ENCODE measurements around the gene FAM171A1. TPM values are rescaled to one million over a fixed set of nuclear protein-coding genes. Genes with fewer than 3 reads are reported as not detected.
"Not testable (repeated sequence)": the region's sequence is repeated elsewhere in the genome, so short reads cannot be mapped to it uniquely, and the experiment has no call there.

The FAM171A1 gene
- total RNA-seq, 2 donors from 2014 or later: 0.24 to 0.47 TPM

DNA sequence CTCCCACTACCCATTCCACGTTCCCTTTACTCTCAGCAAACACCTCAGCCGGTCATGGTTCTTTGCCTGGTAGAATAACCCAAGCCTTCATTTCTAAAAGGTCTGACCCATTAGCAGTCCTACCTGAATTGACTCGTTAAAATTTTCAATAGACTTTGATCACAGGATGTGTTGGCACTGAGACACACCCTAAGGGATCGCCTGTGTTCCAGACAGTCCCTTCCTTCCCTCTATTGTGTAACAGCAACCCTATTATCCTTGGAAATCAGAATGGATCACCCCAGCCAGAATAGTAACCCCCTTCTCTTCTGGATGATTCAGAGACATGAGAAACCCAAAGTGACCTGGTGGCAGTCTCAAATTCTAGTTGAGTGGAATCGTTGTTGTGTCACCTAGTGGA lies 20.4 kb upstream of the FAM171A1 start:
- Mint-ChIP-seq H3K27ac (no peak overlapping the region), H3K4me3 (no peak overlapping the region), H3K4me1 (ENCODE audit: low read depth in 2 of 2) (no peaks in the 10 kb centered on the region), H3K9me3 (no peaks in the 10 kb centered on the region), H3K36me3 (no peaks in the 10 kb centered on the region), H3K27me3 (peaks cover 2 to 19% of the 10 kb centered on the region in 2 donors)
- ATAC-seq (no peak), DNase-seq (ENCODE audit: low spot score) (no peak)

DNA sequence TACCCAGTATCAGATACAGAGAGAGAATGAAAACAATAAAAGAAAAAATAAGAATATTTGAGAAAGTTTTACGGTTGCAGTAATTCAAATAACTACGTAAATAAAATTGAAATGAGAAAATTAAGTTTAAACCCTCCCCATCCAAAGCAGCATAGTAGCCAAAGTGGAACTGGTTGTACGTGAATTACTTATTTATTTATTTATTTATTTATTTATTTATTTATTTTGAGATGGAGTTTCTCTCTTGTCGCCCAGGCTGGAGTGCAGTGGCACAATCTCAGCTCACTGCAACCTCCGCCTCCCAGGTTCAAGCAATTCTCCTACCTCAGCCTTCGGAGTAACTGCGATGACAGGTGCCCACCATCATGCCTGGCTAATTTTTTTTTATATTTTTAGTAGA lies 17.1 kb upstream of the FAM171A1 start:
- not testable (repeated sequence) for H3K36me3 Mint-ChIP-seq; DNase-seq (ENCODE audit: low spot score)
- peaks cover 14 to 36% of the 10 kb centered on the region in 2 donors for H3K27me3 Mint-ChIP-seq

DNA sequence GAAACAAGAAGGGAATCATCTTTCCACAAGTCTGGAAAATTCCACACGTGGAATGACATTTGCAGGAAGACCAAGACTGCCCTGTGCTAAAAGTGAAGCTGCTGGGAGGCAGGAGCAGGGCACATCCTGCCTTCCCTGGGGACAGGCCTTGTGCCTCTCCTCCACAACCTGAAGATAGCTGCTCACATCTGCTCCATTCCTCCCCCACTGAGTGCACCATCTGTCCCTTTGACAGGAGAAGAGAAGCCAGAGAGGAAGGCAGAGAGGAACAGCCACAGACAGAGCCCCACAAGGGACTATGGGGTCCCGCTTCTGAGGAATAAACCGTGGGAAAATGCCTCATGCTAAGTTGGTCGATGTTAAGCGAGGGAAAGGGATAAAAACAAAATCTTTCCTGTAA lies 15.9 kb upstream of the FAM171A1 start:
- Mint-ChIP-seq H3K4me1 (ENCODE audit: low read depth in 2 of 2) (no peaks in the 10 kb centered on the region), H3K27me3 (peaks cover 17 to 43% of the 10 kb centered on the region in 2 donors), H3K36me3 (no peaks in the 10 kb centered on the region), H3K27ac (no peak overlapping the region), H3K4me3 (no peak overlapping the region), H3K9me3 (no peaks in the 10 kb centered on the region)
- no peak for DNase-seq (ENCODE audit: low spot score)
- ATAC-seq: peak in 1 of 2 donors; percentile 29

More for the DNA sequence above, 17.1 kb upstream of the FAM171A1 start:
- not testable (repeated sequence) for H3K4me1 Mint-ChIP-seq (ENCODE audit: low read depth in 2 of 2); H3K4me3 Mint-ChIP-seq; H3K9me3 Mint-ChIP-seq; H3K27ac Mint-ChIP-seq; ATAC-seq

- no peaks in the 10 kb centered on the region for H3K9me3 Mint-ChIP-seq
- no peak for ATAC-seq
These were observed 14.7 kb upstream of the FAM171A1 start for GRCh38 chr10:15385552-15386455.

GRCh38 chr10:15381420-15381819 lies 10.3 kb upstream of the FAM171A1 start:
- Mint-ChIP-seq H3K4me3 (no peak overlapping the region), H3K27me3 (peaks cover 27 to 43% of the 10 kb centered on the region in 2 donors), H3K36me3 (no peaks in the 10 kb centered on the region), H3K9me3 (no peaks in the 10 kb centered on the region), H3K27ac (no peak overlapping the region), H3K4me1 (ENCODE audit: low read depth in 2 of 2) (no peaks in the 10 kb centered on the region)
- ATAC-seq: no peak
- DNase-seq (ENCODE audit: low spot score): no peak

More at GRCh38 chr10:15385552-15386455, 14.7 kb upstream of the FAM171A1 start:
- Mint-ChIP-seq H3K27ac (no peak overlapping the region), H3K4me1 (ENCODE audit: low read depth in 2 of 2) (no peaks in the 10 kb centered on the region), H3K4me3 (no peak overlapping the region), H3K36me3 (no peaks in the 10 kb centered on the region), H3K27me3 (peaks cover 21 to 46% of the 10 kb centered on the region in 2 donors)
- DNase-seq (ENCODE audit: low spot score): no peak

DNA sequence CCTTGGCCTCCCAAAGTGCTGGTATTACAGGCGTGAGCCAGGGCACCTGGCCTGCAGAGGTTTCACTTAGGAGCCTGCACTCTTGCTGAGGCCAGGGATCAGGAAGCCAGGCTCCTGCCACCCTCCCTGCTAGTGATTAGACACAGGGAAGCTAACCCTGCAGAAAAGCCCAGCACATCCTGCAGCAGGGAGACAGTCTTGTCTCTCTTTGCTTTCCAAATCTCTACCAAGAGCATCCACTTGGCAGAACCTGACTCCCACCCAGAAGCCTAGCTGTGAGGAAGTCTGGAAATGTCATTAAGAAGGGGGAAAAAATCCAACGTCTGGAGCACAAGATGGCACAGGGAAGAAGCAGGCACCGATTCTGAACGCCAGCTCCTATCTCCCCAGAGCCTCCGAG lies 8.0 kb upstream of the FAM171A1 start:
- ATAC-seq (no peak), DNase-seq (ENCODE audit: low spot score) (no peak)
- Mint-ChIP-seq H3K27ac (no peak overlapping the region), H3K4me1 (ENCODE audit: low read depth in 2 of 2) (no peaks in the 10 kb centered on the region), H3K9me3 (no peaks in the 10 kb centered on the region), H3K4me3 (no peak overlapping the region), H3K27me3 (peaks cover 15 to 31% of the 10 kb centered on the region in 2 donors), H3K36me3 (no peaks in the 10 kb centered on the region)

DNA sequence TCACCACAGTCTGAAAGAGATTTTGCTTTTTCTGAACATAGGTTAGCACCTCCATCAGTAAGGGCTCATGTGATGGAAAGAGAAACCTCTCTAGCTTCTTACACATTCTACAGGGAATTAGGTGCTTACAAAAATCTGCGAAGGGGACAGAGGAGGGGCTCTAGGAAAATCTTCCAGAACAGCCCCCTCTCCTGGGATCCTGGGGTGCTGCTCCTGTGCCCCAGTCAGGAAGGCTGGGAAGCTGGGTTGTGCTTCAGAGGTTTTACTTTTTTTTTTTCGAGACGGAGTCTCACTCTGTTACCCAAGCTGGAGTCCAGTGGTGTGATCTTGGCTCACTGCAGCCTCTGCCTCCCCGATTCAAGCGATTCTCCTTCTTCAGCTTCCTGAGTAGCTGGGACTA lies 7.5 kb upstream of the FAM171A1 start:
- Mint-ChIP-seq H3K4me1 (ENCODE audit: low read depth in 2 of 2) (no peaks in the 10 kb centered on the region), H3K4me3 (no peak overlapping the region), H3K36me3 (no peaks in the 10 kb centered on the region), H3K27me3 (peaks cover 20 to 35% of the 10 kb centered on the region in 2 donors), H3K27ac (no peak overlapping the region), H3K9me3 (no peaks in the 10 kb centered on the region)
- ATAC-seq (no peak), DNase-seq (ENCODE audit: low spot score) (no peak)

DNA sequence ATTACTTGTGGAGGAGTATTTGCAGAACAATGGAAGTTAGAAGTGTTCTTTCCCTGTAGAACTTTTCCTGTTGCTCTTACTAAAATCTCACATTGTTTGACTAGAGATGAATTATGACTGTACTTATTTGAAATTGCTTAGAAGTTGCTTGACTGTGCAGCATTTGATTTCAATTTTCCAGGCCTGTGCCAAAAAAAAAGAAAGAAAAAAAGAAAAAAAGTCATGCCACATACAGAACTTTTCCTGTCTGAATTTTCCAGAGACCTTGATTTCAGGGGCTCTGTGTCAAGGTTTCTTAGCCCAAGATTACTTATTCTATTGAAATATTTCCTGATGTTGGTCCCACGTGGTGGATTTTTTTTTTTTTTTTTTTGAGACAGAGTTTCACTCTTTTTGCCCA lies 3.5 kb upstream of the FAM171A1 start:
- H3K9me3 Mint-ChIP-seq: no peaks in the 10 kb centered on the region
- ATAC-seq: no peak
- H3K4me3 Mint-ChIP-seq: no peak overlapping the region

GRCh38 chr10:15374156-15374555 lies 3.1 kb upstream of the FAM171A1 start:
- Mint-ChIP-seq H3K4me1 (ENCODE audit: low read depth in 2 of 2) (no peaks in the 10 kb centered on the region), H3K27ac (no peak overlapping the region), H3K27me3 (peaks cover 31 to 48% of the 10 kb centered on the region in 2 donors), H3K9me3 (no peaks in the 10 kb centered on the region), H3K36me3 (no peaks in the 10 kb centered on the region), H3K4me3 (no peak overlapping the region)
- DNase-seq (ENCODE audit: low spot score): no peak
- no peak for ATAC-seq

More for the DNA sequence above, 3.5 kb upstream of the FAM171A1 start:
- Mint-ChIP-seq H3K27me3 (peaks cover 28 to 44% of the 10 kb centered on the region in 2 donors), H3K4me1 (ENCODE audit: low read depth in 2 of 2) (no peaks in the 10 kb centered on the region), H3K36me3 (no peaks in the 10 kb centered on the region), H3K27ac (no peak overlapping the region)
- DNase-seq (ENCODE audit: low spot score): no peak

DNA sequence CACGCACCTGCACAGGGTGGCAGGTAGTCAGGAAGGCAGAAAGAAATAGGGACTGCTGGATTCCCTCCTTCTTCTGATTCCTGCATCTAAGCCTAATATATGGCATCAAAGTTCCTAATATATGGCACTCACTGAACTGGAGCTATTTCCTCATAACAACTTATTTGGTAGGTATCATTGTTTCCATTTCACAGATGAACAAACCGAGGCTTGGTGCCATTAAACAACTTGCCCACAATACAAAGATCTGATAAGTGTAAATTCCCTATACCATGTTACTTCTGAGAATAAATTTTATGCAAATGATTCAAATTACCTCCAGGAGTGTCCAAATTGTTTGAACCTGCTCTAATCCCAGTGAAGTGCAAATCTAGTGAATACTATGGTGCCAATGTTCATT lies 2.1 kb upstream of the FAM171A1 start:
- Mint-ChIP-seq H3K9me3 (no peaks in the 10 kb centered on the region), H3K4me1 (ENCODE audit: low read depth in 2 of 2) (no peaks in the 10 kb centered on the region), H3K36me3 (no peaks in the 10 kb centered on the region), H3K27ac (no peak overlapping the region), H3K27me3 (peaks cover 36 to 57% of the 10 kb centered on the region in 2 donors), H3K4me3 (no peak overlapping the region)
- DNase-seq (ENCODE audit: low spot score) (no peak), ATAC-seq (no peak)

DNA sequence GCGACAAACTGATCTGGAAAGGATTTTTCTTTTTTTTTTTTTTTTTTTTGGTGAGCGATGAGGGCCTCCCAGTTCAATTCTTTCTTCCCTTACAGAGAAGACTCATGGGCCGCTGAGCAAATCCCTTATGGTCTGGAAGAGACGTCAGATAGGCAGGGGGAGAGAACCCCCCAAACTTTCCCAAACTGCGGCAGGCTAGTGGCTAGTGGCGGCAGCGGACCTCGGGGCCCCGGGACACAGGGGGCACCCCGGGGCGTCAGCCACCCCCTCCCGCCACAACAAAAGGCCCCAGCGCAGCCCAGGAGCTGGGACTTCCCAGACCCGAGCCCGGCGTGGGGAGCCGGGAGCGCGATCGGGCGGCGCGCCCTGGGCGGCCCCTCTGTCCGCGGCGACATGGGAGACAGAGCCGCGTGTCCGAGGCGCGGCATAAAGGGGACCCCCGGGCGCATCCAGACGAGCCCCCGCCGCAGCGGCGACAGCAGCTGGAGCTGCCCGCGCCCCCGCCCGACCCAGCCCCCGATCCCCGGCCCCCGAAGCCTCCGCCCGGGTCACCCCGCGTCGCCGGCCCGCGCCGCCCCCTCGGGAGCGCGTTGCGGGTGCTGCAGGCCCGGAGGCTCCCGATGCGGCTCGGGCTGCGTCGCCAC lies 755 bp downstream of the FAM171A1 start:
- DNase-seq (ENCODE audit: low spot score): no peak
- H3K36me3 Mint-ChIP-seq: no peaks in the 10 kb centered on the region
- H3K4me1 Mint-ChIP-seq (ENCODE audit: low read depth in 2 of 2): no peaks in the 10 kb centered on the region
- peak; percentile 27 to 54 for ATAC-seq
- H3K4me3 Mint-ChIP-seq: peak overlapping the region; percentile 41
- H3K9me3 Mint-ChIP-seq: no peaks in the 10 kb centered on the region
- H3K27ac Mint-ChIP-seq: no peak overlapping the region
- peaks cover 37 to 61% of the 10 kb centered on the region in 2 donors for H3K27me3 Mint-ChIP-seq

DNA sequence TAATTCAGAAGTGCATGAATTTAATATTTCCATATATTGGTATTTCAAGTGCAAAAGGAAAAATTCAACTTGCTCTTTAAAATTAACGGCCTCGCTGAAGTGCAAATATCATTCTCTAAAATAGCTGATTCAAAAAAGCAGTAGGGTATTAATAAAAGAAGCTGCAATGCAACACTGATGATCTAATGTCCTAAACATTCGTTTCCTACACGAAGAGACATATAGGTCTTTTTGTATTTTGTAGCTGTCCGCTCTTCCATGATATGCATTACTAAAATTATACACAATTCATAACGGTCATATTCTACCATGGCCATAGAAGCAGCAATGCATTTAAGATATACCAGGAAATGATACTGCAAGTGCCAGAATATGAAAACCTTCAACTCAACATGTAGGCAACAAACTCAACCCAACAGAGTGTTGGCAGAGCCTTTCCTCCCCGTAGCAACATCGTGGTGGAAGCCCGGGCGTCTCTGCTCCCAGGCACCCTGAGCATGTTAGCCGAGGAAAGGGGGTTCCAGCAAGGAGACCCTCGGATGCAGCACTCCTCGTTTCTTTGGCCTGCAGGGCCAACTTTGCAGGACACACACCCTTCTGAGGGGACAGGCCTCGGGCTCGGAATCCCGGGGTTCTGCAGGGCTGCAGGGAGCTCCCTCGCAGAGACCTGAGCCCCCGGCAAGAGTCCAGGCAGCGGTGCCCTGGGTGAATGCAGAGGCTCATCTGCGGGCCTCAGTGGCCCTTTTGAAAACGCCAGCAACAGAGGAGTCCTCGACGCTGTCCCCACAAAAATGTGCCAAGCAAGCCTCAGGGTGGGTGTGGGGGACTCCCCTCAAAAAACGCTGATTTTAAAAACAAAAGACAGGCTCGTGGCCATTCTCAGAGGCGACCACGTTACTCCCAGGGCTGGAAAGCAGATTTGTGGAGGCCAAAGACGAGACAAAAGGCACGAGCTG lies 1.6 kb downstream of the FAM171A1 start:
- ATAC-seq (no peak), DNase-seq (ENCODE audit: low spot score) (no peak)
- Mint-ChIP-seq H3K36me3 (no peaks in the 10 kb centered on the region), H3K27me3 (peaks cover 45 to 69% of the 10 kb centered on the region in 2 donors), H3K4me1 (ENCODE audit: low read depth in 2 of 2) (no peaks in the 10 kb centered on the region), H3K4me3 (peak overlapping the region; percentile 43), H3K9me3 (no peaks in the 10 kb centered on the region), H3K27ac (no peak overlapping the region)

DNA sequence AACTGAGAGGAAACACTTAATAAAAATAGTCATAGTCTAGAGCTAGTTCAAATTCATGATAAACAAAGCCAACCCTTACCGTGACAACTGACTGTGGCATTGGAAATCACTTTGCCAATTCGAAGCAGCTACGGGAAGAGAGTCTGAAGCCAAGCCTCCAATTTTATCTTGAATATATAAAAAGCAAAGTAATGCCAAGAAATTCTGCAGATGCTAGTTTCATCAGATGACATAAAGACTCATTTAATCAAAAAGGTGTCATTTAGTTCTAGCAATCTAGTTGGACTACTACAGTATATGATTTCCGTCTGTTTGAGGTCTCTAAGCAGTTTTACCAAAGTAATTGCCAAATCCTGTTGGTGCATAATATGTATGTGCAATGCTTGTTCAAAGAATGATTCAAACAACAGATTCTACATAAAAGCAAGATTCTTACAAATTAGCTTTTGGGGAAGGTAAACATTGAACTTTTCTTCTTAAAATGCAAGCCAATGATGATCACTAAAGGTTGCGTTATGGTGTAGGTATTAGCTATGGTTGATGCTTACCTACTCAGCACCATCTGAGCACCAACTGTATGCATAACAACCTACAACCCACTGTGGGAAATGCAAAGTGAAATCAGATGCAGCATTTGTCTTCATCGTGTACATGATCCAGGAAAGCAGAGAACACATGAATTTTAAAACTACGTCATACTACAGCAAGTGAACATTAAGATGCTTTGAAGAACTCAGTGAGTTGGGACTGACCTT lies 2.8 kb downstream of the FAM171A1 start:
- Mint-ChIP-seq H3K27me3 (peaks cover 40 to 65% of the 10 kb centered on the region in 2 donors), H3K4me3 (no peak overlapping the region), H3K36me3 (no peaks in the 10 kb centered on the region), H3K4me1 (ENCODE audit: low read depth in 2 of 2) (no peaks in the 10 kb centered on the region), H3K9me3 (no peaks in the 10 kb centered on the region), H3K27ac (no peak overlapping the region)
- no peak for ATAC-seq
- DNase-seq (ENCODE audit: low spot score): no peak
